GM19351 (cell line): ENCODE measurements around the gene TOMM7.
"Not testable (repeated sequence)": the region's sequence is repeated elsewhere in the genome, so short reads cannot be mapped to it uniquely, and the experiment has no call there.

Experiments used
- ATAC-seq: cut with Tn5 transposase; IDR thresholded peaks from one replicate; pipeline ENCODE4 v1.9.1; 2021; ENCODE audit warnings: mild to moderate bottlenecking, moderate library complexity; ENCODE audit not compliant: unreplicated experiment

The TOMM7 gene

DNA sequence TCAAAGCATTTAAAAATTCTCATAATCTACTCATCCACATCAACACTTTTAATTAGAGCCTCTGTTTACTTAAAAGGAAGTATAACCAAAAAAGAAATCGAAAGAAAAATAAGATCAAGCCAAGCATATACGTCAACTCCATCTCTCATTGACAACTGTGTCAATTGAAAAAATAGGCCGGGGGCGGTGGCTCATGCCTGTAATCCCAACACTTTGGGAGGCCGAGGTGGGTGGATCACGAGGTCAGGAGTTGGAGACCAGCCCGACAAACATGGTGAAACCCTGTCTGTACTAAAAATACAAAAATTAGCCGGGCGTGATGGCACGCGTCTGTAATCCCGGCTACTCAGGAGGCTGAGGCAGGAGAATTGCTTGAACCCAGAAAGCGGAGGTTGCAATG lies 32.0 kb downstream of the TOMM7 start:
- not testable (repeated sequence) for ATAC-seq

DNA sequence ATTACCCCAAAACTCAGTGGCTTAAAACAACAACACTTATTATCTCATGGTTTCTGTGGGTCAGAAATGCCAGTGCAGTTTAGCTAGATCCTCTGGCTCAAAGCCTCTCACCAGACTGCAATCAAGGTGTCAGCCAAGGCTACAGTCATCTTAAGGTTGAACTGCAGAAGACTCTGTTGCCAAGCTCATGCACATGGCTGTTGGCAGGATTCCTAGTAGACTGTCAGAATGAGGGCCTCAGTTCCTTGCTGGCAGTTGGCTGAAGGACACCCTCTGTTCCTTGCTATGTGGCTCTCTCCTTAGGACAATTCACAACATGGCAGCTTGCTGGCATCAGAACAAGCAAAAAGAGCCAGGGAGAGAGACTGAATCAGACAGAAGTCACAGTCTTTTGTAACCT lies 34.7 kb downstream of the TOMM7 start:
- ATAC-seq, result no peak

- ATAC-seq, result no peak
Observed at GRCh38 chr7:22786290-22786932, 36.2 kb downstream of the TOMM7 start.

DNA sequence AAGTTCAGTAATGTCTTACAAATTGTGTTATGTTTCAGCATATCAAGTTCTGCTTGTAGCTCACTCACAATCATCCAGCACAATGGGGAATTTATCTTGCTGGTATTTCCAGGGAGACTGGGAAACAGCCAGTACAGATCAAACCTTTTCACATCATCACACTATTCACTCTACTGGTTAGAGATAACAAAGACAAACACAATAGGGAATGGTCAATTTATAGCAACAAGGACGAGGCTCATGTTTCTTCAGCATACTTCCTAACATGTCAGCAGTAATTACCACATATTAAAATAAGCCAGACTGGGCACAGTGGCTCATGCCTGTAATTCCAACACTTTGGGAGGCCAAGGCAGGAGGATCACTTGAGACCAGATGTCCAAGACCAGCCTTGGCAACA lies 38.3 kb downstream of the TOMM7 start:
- ATAC-seq, result no peak

GRCh38 chr7:22783421-22783820 lies 39.2 kb downstream of the TOMM7 start:
- ATAC-seq, result no peak

- peak; percentile 87 for ATAC-seq
Observed at GRCh38 chr7:22782616-22783232, 39.9 kb downstream of the TOMM7 start.

GRCh38 chr7:22781230-22781711 lies 41.4 kb downstream of the TOMM7 start:
- no peak for ATAC-seq

DNA sequence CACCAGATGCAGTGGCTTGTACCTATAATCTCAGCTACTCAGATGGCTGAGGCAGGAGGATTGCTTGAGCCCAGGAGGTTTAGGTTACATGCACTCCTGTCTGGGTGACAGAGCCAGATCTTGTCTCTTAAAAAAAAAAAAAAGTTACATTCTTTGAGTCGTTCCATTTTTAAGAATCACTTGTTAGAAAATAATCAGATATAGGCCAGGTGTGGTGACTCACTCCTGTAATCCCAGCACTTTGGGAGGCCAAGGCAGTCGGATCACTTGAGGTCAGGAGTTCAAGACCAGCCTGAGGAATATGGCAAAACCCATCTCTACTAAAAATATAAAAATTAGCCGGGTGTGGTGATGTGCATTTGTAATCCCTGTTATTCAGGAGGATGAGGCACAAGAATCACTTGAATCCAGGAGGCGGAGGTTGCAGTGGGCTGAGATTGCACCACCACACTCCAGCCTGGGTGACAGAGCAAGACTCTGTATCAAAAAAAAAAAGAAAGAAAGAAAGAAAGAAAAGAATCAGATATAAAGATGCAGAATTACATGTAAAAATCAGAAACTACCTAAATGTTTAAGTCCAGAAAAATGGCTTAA lies 42.8 kb downstream of the TOMM7 start:
- not testable (repeated sequence) for ATAC-seq

GRCh38 chr7:22776964-22777363 lies 45.7 kb downstream of the TOMM7 start:
- ATAC-seq, result no peak

DNA sequence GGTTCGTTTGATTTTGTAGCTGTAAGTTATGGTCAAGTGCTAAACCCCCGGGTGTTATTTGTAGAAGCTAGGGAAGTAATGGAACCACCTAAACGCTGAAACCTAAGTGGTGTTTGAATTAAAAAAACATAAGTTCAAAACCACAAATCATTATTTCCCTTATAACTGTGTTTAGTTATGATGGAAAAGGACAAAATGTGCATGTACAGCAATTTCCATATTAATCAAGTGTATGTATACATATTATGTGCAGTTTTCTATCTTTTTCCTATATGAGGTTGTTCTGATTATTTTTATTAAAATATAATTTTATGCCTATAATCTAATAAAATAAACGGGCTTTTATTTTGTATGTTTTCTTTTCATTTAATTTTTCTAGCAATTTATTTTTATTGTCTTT lies 49.8 kb downstream of the TOMM7 start:
- ATAC-seq, result no peak

- no peak for ATAC-seq
Observed at GRCh38 chr7:22771872-22772228, 50.8 kb downstream of the TOMM7 start.

DNA sequence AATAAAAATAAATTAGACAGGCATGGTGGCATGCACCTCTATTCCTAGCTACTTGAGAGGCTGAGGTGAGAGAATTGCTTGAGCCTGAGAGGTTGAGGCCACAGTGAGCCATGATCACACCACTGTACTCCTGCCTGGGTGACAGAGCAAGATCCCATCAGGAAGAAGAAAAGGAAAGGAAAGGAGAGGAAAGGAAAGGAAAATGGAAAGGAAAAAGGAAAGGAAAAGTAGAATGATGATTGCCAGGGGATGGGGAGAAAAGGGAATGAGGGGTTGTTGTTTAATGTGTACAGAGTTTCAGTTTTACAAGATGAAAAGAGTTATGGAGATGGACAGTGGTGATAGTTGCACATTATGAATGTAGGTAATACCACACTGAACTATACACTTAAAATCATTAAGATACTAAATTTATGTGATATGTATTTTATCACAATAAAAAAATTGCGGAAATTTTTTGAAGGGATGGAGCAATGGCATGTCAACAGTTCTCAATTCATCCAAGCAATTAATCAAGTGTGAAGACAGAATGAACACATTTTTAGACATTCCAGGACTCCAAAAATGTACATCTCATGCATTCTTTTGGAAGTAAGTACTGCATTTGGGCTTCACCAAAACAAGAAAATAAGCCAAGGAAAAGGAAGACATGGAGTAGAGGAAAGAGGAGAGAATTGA lies 51.3 kb downstream of the TOMM7 start:
- ATAC-seq, result no peak

DNA sequence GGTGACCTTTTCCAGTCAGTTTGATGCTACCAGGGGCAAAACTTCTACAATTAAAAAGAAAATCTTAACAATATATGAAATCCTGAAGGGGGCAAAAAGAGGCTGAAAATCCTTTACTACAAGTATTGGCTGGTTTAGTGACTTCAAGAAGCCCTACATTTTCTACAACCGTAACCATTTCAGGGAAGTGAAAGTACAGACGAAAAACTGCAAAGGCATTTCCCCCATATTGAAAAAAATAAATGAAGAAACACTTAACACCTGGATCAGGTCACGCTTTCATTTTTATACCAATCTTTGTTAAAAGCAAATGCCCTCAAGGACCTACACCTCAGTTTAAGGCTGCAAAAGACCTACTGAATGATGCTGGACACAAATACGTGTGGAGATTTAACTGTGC lies 57.0 kb downstream of the TOMM7 start:
- ATAC-seq, result peak; percentile 90
